NCI-H748 treated with DMSO at 0.1 percent for 48 hours (cell line): ENCODE results near the gene SH3BGRL2.

Experiments
- DNase-seq: peaks from one replicate; lab custom pipeline; 2025; lab: John Stamatoyannopoulos, UW

The SH3BGRL2 gene

GRCh38 chr6:79630883-79631692 is at the start of gene SH3BGRL2:
TSS of gene SH3BGRL2 (plus strand) at chr6:79631329. CDS start at chr6:79631462, 133 bp downstream.
- DNase-seq, result peak; percentile 76

DNA sequence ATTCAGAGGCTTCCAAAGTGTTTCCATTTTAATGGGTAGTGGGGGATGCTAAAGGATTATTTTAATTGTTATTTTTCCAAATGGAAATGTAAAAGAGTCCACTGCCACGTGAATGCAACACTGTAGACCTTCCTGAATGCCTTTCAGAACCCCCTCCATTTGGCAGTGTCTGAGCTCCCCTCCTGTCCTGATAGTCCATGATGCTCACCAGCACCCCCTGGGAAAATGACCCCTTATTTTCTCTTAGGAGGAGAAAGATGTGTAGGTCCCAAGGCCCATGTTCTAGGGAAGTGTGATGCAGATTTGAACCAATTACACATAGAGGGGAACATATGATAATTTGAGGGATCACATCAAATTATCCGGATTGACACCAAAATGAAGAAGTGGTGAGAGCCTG is 46.8 kb upstream of the SH3BGRL2 start:
- no peak for DNase-seq

DNA sequence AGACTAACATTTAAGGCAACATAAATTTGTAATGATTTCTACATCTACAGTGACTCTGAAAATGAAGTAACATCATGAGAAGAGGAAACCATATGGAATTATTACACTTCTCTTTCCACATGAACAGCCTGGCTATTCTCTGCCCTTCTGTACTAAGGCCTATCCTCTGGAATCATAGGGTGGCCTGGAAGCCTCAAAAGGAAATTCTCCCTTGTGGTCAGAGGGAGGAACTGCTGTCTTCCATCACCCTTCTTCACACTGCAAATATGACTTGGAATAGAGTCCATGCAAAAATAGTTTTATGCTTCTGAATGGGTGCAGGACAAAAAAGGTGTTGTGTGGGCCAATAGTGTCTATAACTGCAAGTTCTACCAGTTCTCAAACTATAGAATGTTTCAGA is 44.6 kb upstream of the SH3BGRL2 start:
- no peak for DNase-seq

- DNase-seq, result no peak
These were observed 41.4 kb upstream of the SH3BGRL2 start for GRCh38 chr6:79589701-79590100.

- DNase-seq, result no peak
These were observed 34.0 kb upstream of the SH3BGRL2 start for GRCh38 chr6:79597155-79597554.

GRCh38 chr6:79598012-79598411 is 33.1 kb upstream of the SH3BGRL2 start:
- no peak for DNase-seq

DNA sequence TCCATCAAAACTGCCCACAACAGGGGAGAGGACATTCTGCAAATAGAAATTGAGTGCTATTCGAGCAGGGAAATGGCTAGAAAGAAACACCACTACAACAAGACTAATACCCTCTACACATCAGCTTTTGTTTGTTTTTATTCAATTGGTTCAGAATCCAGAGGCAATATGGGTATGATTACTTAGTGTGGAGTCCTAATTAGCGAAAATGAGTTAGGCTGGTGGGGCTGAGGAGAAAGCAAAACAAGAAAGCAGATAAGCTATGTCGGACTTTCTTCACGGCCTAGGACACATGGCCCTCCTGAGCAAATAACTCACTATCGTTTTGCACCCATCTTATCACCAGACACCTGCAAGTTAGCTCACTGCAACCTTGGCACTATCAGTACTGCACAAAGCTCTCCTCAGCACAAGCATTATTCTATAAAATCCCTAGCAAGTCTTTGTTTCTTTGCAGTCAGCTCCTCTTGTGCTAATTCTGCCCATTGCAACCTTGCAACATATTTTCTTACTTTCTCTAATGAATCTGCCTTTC is 31.3 kb upstream of the SH3BGRL2 start:
- no peak for DNase-seq

DNA sequence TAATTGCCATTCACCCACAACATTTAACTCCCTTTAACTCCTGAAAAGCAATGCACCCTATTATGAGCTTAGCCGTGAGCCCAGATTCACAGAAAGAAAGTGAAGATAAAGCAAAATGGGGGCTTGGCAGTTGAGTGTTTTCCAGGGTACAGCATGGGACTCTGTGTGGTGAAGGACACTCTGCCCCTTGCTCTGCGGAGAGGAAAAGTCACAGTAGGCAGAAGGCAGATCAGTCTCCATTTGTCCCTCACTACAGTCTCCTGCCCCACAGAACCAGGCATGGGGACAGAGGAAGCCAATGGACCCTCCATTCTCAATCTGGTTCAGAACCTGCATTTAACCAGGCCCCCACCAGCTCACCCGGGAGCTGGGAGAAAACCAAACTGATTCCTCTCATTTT is 30.8 kb upstream of the SH3BGRL2 start:
- no peak for DNase-seq

DNA sequence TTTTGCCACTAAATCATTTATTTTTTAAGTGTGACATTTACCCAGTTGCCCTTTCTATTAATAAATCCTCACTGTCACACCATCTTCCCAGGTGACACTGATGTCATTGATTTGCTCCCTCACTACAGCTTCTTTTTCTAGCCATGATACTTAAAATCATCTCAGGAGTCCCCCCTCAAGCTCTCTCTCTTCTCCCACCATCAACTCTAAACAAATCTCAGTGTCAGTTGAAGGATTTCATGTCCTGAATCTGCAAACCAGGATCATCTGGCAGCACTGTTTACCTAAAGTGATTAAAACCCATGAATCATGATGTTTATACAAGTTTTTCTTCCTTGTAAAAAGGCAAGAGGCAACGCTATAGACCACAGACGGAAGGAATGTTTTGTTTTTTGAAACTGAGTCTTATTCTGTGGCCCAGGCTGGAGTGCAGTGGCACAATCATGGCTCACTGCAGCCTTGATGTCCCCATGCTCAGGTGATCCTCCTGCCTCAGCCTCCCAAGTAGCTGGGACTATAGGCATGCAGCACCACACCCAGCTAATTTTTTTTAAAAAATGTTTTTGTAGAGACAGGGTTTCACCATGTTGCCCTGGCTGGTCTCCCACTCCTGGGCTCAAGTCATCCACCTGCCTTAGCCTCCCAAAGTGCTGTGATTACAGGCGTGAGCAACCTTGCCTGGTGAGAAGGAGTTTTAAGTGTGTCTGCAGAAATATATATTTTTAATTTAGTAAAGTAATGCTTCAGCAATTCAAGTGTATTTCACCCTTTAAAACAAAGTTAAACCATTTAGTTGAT is 30.1 kb upstream of the SH3BGRL2 start:
- DNase-seq, result no peak

DNA sequence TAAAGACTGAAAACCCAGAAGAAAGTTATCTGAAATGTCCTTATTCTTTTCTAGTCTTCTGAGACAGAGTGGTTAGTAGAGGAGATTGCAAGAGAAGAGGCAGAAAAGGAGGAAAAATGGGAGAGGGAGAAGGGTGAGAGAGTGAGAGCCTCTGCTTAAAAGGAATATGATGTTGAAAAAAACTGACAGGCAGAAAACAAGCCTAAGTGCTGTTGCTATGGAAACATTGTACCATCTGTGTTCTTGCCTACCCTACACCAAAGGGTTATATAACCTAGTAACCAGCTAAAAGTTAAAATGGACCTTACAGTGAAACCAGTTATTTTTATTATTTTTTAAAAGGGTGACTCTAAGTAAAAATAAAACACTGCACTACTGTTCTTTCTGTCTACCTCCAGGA is 28.3 kb upstream of the SH3BGRL2 start:
- no peak for DNase-seq

DNA sequence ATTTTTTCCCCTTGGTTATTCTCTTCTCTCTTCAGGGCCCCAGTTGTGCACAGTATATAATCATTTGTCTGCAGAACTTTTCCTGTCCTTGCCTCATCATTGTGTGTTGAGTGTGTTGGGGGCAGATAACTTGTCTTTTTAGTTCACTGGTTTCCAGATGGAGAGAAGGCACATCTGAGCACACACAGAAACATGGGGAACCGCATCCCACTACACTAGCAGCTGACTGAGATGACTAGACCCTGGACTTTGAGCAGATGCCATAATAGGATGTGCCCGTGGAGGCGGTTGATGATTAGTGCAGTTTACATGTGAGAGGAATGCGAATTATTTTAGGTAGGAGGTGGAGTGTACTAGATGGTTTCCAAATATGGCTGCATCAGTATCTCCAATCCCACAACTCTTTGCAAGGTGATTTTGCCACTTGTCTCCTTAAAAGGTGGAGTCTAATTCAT is 26.5 kb upstream of the SH3BGRL2 start:
- DNase-seq, result no peak

- DNase-seq, result no peak
These were observed 26.1 kb upstream of the SH3BGRL2 start for GRCh38 chr6:79605061-79605460.

- no peak for DNase-seq
These were observed 25.0 kb upstream of the SH3BGRL2 start for GRCh38 chr6:79605968-79606764.

- DNase-seq, result no peak
These were observed 24.1 kb upstream of the SH3BGRL2 start for GRCh38 chr6:79607000-79607399.

DNA sequence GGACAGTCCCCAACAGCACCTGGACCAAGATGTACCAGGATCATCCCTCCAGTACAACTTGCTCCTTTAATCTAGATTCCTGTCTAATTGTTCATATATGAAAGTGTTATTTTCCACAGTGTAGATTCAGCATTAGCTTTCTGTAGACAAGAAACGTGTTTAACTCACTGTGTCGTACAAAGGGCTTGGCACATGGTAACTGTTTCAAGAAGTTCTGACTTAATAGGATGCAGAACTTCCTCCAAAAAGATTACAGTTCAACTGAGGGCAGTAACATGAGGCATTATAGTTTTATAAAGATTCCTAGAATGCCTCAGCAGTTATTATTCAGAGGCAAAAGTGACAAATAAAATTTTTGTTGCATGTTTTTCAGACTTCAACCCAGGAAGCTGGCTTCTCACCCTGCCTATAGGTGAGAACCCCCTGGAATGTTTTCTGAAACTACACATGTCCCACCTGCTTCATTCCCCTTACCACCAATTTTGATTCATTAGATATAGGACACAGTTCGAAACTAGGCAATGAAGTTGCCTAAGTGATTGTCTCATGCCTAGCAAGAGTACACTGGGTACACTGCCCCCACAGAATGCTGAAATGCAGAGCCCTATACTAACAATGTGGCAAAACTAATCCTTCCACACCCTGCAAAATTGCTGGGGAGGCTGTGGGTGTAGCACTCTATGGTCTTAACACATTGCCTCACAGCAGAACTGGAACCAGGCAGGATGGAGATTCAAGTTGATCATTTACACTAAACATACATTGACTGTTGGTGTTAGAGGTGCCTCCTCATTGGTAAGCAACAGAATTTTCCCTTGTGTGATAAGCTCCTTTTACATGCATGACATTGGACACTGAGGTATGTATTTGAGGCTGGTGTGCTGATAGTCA is 22.6 kb upstream of the SH3BGRL2 start:
- no peak for DNase-seq

- DNase-seq, result no peak
These were observed 21.9 kb upstream of the SH3BGRL2 start for GRCh38 chr6:79609225-79609595.

GRCh38 chr6:79610306-79611009 is 20.7 kb upstream of the SH3BGRL2 start:
- no peak for DNase-seq

GRCh38 chr6:79612457-79612856 is 18.7 kb upstream of the SH3BGRL2 start:
- no peak for DNase-seq

- no peak for DNase-seq
These were observed 18.2 kb upstream of the SH3BGRL2 start for GRCh38 chr6:79612918-79613317.

- no peak for DNase-seq
These were observed 17.2 kb upstream of the SH3BGRL2 start for GRCh38 chr6:79613912-79614311.
